Stimulated activated CD4-positive, alpha-beta T cell treated with anti-CD3 and anti-CD28 coated beads, Interleukin-2, amount 100 ng/mL, for 48 hours (primary cell): Measurements from ENCODE around the gene PLEKHA5.
"Not testable (repeated sequence)": the region's sequence is repeated elsewhere in the genome, so short reads cannot be mapped to it uniquely, and the experiment has no call there.

Source experiments
- DNase-seq, 2 donors: peaks; one replicate each; pipeline ENCODE4 v3.0.0-alpha.2; 2020

The PLEKHA5 gene

DNA sequence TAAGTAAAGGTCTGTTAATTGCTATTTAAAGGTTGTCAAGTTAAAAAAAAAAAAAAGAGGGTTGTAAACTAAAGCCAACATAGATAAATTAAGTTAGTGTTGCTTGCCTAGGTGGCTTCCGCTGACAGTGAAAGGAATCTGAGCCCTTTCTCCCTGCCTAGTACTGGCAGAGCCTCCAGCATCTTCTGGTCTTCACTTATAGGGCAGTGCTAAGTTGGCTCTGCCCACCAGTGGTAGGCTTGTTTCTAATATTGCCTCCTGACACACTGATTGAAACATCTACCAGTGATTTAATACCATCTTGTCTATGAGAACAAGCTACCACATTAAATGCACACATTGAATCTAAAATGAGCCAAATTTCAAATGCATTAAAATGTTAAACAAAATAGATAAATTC is 39.7 kb downstream of the PLEKHA5 start:
- no peak for DNase-seq

DNA sequence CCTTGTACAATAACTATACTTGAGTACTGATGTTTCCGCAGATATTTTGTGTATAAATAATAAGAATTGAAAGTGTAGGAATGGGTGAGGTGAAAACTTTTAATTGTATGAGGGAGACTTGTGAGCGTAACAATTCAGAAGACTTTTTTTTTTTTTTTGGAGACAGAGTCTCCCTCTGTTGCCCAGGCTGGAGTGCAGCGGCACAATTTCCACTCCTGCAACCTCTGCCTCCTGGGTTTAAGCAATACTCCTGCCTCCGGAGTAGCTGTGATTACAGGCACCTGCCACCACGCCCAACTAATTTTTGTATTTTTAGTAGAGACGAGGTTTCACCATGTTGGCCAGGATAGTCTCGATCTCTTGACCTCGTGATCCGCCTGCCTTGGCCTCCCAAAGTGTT is 40.8 kb downstream of the PLEKHA5 start:
- not testable (repeated sequence) for DNase-seq

DNA sequence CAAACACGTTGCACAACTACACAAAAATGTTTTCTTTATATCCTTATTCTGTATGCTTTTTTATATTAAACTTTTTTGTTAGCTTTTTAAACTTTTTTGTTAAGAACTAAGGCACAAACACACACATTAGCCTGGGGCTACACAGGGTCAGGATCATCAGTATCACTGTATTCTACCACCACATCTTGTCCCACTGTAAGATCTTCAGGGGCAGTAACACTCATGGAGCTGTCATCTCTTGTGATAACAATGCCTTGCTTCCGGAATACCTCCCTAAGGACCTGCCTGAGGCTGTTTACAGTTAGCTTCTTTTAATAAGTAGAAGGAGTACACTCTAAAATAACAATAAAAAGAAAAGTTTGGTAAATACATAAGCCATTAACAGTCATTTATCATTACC is 42.2 kb downstream of the PLEKHA5 start:
- no peak for DNase-seq

DNA sequence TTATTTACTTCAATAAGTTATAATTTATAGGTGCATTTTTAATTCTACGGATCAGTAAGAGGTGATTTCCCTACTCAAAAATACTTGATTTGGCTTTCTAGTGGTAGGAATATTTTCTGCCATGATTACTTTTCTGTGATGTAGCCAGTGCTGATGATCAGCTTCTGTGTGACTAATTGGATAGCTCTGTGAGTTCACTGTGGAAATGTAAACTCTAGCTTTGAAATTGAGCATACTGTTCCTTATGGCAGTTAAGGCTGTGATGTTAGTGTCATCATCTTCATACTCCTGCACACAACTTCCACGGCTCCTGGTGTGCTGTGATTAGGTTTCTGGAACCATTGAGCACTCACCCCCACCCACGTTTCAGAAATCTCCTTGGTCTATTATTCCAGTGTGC is 48.2 kb downstream of the PLEKHA5 start:
- DNase-seq: no peak

DNA sequence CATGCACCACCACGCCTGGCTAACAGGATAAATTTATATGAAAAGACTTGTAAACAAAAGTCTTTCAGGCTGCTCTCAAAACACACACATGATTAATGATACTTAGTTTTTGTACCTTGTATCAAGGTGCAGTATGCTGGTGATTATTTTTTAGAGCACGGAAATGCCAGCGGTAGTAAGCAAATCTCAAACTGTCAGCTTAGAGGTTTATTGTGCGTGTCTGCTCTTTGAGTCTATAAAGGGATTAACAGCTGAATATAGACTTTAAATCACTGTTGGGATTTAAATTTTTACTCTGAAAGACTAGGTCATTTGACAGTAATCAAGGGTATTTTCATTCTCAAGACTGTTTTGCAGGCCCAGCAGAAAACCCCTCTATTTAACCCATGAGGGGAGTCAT is 50.5 kb downstream of the PLEKHA5 start:
- no peak for DNase-seq

DNA sequence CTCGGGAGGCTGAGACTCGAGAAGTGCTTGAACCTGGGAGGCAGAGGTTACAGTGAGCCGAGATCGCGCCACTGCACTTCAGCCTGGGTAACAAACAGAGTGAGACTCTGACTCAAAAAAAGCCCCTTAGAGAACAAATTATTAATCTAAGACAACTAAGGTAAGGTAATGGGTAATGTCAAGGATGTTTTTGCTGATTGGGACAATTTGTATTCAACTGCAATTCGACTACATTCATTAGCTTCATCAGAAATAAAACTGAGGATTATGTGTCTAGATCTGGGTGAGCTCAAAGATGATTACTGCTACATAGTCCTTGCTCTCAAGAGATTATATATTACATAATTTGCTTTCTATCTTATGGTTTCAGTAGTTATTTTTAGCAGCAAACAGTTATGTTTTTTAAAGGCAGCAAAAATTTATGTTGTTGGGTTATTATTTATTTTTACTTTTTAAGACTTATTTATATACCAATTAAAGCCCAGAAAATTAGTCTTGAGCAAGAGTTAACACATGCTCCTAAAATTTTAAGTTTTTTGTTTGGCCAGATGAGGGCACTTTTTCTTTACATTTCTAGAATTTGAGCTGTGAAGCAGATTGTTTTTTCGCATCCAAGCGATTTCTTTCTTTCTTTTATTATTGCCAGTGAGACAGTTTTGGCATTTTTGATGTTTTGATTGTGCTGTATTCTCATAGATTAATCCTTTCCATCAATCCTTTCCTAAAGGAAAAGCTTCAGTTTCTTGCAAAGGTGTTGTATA is 52.3 kb downstream of the PLEKHA5 start:
- DNase-seq: no peak

DNA sequence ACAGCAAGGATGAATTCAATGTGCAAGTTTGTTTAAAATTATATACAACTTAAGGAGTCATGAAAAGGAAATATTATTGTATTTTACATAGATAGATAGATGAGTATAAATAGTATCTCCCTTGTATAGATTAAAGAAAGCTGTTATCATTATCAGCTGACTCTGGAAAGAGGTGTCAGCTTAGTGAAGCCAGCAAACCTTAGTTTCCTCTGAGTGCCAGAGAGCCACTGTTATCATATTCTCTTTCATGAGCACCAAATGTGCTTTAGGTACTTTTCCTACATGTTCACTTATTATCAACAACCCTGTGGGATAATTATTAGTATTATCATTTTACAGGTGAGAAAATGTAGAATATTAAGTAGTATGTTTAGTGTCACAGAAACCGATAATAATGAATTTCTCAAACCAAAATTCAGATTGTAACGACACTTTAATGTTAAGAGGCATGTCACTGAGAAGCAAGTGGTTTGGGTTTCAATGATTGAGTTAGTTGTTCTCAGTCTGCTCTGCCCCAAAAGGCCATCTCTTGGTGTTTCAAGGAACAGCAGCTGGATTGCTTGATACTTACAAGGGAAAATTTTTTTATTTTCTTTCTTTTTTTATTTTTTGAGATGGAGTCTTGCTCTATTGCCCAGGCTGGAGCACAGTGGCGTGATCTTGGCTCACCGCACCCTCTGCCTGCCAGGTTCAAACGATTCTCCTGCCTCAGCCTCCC is 53.7 kb downstream of the PLEKHA5 start:
- DNase-seq: no peak

DNA sequence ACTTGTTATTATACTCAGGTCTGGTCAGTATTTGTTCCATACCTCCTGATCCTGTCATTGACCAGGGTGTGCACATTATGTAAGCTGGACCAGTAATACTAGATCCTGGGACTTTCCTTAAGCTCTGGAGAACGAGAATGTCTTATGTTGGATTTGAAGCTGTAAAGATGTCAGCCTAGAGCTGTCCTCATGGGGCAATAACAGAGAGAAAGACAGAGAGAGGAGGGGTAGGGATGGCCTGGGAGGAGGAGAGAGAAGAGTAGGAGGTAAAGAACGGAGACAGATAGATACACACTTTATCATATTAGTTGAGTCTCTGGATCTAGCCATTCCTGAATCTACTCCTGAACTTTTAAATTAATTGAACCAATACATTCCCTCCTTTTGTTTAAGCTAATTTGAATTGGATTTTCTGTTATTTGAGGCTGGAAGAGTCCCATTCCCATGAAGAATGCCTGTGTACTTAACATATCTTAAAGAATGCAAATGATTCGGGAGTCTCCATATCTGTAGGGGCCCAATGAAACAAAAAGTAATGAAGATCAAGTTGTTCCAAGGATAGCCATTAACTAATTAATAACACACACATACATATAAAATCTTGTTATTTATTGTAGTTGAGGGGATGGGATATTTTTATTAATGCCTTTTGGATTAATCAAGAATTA is 55.9 kb downstream of the PLEKHA5 start:
- no peak for DNase-seq

DNA sequence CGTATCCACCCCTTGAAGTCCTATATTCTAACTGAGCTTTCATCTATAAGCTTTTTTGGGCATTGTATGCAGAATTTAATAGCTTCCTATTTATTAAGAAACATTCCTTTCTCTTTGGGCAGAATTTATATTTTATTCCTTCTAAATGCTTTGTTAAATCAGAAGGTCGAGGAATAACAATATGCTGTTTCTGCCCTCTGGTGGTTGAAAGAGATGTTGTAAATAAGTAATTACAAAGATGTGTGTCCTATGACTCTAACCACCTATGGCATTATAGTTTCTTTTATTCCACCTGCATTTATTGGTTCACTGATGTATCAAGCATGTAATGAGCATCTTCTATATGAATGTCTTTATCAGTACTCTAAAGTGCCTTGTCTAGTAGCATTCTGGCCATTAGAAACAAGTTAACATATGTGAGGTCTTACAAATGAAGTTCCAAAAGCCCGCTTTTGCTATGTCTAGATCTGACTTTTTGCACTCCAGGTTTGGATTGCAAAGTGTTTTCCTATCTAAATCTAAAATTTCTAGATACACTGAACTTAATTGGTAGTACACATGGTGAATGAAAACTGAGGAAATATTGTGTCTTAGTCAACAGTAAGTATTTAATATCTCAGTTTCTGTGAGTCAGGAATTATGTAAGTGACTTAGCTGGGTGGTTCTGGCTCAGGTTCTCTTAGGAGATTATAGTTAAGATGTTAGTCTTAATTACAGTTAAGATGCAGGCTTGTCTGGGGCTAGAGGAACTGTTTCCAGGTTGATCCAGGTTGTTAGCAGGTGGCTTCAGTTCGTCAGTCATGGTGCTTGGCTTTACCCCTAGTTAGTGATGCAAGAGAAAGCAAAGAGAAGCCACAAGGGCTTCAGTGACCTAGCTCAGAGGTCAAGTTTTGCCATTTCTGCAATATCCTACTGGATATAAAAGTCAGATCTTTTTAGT is 57.5 kb downstream of the PLEKHA5 start:
- DNase-seq: no peak

DNA sequence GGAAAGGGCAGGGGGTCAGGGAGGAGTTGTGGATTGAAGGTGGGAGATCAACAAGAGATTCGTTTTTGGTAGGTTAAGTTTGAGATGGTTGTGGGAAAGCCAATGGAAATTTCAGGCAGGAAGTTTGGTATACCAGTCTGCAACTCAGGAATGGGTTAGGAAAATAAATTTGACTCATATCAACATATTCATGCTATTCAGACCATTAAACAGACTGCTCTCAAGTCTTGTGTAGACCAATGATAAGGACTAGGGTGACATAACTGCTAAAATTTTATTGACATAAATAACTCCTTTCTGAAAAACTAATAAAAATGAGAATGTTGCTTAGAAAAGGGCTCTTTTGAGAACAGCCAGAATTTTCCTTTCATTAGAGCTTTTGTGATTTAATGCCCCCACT is 60.0 kb downstream of the PLEKHA5 start:
- DNase-seq: no peak

DNA sequence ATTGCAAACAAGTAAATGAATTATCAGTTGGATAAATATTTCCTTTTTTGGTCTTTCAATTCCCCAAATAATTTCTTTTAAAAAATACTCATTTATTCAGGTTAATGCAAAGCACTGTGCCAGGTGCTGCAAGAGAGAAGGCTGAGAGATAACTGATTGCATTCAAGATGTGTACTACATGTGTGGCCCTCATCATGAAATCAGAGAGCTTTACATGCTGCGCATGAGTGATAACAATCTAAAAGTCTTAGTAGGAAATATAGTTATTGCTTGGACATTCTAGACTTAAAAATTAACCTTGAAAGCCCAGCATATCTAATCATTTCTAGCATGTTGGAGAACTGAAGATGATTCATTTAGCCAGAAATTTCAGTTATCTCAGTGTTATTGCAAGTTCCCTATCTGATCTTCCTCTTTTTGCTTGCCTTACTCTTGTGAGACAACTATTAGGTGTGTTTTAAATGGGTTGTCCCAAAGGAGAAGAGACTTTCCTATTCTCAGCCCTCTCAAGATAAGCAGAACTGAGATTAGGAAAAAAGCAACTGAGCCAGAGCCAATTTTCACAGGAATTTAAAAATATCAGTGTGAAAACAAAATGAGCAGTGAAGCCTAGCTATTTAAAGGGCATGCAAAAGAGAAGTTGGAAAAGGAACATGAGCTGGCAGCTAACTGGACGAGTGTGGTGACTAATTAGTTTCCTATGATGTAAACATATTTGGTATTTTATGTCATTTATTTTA is 60.9 kb downstream of the PLEKHA5 start:
- DNase-seq: no peak

DNA sequence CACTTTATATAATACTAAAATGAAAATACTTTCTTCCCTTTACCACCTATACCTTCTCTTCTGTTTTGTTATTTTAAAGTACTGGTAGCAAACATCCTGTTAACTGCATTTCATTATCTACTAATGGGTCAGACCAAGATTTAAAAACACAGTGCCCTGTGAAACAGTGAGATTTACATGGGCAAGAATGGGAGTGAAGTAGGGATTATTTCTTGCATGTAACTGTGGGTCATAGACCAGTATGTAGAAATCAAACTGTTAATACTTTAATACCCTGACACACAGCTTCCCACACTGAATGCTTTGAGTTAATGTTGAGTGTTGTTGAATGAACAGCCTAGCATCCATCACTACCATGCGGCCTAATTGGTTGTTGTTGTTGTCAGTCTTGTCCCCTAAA is 61.6 kb downstream of the PLEKHA5 start:
- no peak for DNase-seq

DNA sequence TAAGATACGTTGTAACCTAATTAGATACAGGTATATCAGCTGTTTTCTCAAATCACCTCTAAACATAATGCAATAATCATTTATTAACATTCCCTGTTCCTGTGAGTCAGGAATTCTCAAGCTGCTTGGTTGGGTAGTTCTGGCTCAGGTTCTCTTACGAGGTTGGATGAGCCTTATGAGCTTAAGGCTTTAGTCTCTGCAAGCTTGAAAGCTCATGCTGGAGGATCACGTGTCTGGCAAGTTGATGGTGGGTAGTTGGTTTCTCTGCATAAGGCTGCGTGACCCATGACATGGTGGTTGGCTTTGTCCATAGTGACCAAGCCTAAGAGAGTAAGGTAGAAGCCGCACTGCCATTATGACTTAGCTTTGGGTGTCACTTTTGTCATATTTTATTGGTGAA is 62.0 kb downstream of the PLEKHA5 start:
- DNase-seq: no peak

DNA sequence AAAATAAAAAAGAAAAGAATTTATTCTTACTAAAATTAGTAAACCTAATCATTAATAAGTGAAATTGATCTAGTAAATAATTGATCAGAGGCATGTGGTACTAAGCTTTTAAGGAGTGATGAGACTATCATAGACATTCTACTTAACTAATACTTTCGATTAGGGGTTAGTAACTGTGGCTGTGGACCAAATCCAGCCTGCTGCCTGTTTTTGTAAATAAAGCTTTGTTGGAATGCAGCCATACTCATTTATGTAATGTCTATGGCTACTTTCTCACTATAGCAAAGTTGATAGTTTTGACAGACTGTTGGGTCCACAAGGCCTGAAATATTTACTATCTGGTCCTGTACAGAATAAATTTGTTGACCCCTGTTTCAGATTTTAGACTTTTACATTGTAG is 63.2 kb downstream of the PLEKHA5 start:
- no peak for DNase-seq

DNA sequence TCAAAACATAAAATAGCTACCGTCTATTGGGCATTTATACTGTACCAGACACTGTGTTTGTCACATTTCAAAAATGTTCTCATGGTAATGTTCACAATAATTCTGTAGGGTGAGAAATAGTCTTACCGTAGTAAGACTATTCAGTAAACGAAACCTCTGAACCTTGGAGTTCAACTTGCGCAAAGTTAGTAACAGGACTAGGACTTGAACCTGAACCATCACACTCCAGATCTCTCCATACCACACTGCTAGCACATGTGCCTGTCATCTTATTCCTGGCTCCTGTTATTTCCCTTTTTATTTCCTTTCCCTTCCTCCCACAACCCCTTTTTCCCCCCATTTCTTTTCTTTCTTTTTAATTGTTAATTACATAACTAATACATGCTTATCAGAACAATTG is 65.4 kb downstream of the PLEKHA5 start:
- no peak for DNase-seq

DNA sequence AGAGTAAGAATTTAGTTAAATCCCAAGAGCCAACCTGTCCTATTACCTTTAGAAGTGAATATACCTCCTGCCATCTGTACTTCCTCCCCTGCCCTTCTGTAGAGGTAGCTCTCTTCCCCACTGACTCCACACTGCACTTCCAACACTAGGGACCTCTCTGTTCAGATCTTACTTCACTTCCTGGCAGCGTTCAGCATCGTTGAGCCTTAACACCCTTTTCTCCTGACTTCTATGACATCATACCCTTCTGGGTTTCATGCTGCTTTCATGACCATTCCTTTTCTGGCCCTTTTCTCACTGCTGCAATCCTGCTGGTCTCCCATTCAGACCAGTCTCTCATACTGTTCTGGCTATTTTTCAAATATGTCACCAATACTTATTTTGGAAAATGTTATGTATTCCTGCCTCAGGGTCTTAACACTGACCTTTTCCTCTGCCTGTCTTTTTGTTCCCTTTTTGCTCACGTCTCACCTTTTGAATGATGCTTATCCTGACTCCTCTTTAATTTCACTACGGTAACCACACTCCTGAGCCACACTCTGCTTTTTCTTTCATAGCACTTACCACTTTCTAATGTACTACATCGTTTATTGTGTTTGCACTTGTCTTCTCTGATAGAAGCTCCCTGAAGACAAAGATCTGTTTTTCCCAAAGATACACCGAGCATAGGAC is 67.6 kb downstream of the PLEKHA5 start:
- DNase-seq: no peak

DNA sequence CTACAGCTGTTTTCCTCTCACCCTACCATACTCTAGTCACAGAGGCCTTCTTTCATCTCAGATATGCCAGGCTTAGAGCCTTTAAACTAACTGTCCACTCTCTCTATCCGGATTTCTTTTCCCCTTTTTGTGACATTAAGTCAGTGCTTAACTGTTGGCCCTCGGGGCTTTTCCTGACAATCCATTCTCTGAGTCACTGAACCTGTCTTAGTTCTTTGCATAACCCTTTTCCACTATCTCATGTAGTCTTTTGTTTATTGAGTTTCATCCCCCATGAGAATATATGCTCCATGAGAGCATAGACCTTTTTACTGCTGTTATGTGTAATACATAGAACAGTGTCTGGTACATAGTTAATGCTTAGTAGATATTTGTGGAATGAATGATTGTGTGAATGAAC is 68.7 kb downstream of the PLEKHA5 start:
- no peak for DNase-seq

DNA sequence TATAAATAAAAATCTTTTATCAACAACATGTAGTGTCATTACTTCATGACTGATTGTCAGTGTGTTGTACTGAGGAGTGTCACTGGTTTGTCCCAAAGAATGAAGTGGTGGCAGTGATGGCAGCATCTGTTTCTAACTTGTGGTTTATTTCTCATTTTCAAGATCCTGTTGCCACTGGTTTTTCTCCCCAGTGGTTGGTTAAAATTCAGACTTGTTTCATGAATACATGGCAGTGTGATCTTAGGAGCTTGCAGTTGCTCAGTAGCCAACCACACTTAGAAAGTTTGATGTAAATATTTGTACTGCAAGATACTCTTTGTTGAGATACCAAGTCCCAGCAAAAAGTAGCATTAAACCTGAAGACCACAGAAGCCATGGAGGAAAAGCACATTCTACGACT is 69.8 kb downstream of the PLEKHA5 start:
- no peak for DNase-seq

DNA sequence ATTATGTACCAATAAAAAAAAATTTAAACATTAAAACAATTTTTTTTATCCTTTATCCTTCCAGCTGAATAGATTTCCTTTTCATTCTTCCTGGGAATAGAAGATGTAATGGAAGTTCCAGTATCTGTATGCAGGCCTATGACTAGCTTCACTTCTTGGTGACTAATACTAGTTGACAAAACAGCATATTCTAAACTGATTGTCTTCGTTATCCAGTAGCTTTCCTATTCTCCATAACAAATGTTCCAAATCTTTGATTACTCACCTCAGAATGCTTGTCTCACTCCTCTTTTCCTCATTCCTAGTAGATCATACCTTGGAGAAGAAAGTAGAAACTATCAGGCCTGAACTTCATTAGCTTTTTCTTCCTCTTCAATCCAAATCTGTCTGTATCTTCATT is 70.7 kb downstream of the PLEKHA5 start:
- DNase-seq: no peak

DNA sequence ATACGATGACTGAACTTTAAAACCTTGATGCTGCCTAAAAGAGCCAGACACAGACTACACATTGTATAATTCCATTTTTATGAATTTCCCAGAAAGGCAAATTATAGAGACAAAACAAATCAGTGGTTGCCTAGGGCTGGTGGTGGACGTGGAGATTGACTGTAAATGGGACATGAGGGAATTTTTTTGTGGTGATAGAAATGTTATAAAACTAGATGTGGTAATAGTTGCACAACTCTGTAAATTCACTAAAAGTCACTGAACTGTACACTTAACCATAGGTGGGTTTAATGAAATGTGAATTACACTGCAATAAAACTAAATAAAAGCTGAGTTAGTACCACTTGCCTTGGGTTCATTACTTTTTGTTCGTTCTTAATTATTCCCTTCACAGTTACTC is 72.1 kb downstream of the PLEKHA5 start:
- DNase-seq: no peak

DNA sequence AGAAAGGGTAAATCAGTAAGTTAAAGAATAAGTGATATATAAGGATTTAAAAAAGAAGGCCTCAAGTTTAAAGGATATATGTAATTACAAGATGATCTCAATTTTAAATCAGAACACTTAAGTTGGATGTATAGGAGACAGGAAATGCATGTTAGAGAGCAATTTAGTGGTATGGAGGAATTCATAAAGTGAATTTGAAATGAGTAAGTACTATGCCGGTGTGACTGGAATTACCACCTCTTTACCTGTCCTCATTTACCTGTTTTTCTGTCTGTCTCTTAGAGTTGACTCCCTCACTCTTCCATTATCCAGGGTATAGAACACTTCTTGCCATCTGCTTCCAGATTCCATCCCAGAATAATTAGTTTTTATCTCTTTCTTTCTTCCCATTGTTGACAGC is 73.5 kb downstream of the PLEKHA5 start:
- no peak for DNase-seq
